Left colon (tissue), 2 donors: ENCODE data around the gene AFAP1. TPM values are rescaled to one million over a fixed set of nuclear protein-coding genes. Genes with fewer than 3 reads are reported as not detected.

ENCODE experiments used
- ATAC-seq: fragments of 200-7000 bp; cut with Tn5 transposase; one replicate; pipeline ENCODE4 v1.9.1; 2020; ENCODE audit warnings: mild to moderate bottlenecking, moderate library complexity
- DNase-seq, 2 donors: peaks; one replicate each; pipeline ENCODE4 v3.0.0-alpha.2; 2020
- intact Hi-C, 2 donors: fragments of 100-400 bp; cut with DNase I in 1 of 2; cut with micrococcal nuclease in 1 of 2; formaldehyde crosslinking; loops; one replicate each; pipeline versions ENCODE4 v1.11.2 to v1.14.0; 2022; cut with DNase I, micrococcal nuclease
- total RNA-seq, 2 donors: library from RNA; stranded (reverse); fragmentation: NEBNext Ultra II Directional; extraction: Animal tissue kit (Norgen Biotek cat#: 25700); gene quantifications; one replicate each; pipeline ENCODE4 v1.2.1, GENCODE V29; 2021
- donor health status: DM: no; HTN: no; CAD: no.
- donor health status: DM: yes; HTN: yes; CAD: no.

The AFAP1 gene
- total RNA-seq, 2 donors from 2014 or later, result 41.2 to 46.2 TPM

GRCh38 chr4:7775396-7775795 is 164.3 kb downstream of the AFAP1 start:
- peak; percentile 24 for ATAC-seq
- peak in 1 of 2 donors; percentile 39 for DNase-seq
- intact Hi-C loops, result no loop called here

- no peak for DNase-seq
- no peak for ATAC-seq
- intact Hi-C loops, result no loop called here
Observed at GRCh38 chr4:7774301-7775294, 165.1 kb downstream of the AFAP1 start.

DNA sequence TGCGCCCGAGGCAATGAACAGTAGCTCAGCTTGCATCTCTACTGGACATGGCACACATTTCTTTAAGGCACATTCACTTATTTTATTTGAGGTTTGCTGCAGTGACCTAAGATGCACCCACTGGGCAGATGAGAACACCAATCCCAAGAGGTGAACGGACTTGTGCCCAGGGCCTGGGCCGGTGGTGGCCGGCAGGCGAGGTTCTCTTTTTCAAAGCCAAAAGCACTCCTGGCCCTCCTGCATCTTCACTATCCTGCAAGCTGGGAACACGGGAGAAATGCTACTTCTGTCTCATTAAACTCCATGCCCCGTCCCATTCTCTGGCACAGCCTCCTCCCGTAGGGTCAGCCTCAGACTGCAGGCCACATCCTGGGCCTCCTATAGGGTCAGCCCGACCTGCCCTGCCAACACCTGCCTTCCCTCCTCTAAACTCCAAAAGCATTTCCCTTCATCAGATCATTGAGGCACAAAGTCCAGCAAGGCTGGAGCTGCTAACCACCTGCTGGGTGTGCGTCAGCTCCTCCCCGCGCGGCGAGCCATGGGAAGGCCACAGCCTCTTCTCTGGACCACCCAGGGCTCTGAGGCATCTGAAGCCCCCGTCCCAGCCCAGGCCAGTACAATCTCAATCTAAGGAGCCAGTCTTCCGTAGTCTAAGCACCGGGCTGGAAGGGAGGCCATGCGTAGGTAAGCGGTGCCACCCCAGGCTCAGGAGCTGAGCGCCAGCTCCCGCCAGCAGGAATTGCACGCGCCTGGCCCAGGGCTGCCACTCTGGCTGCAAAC is 166.1 kb downstream of the AFAP1 start:
- intact Hi-C loops, result no loop called here
- ATAC-seq, result peak; percentile 66
- peak; percentile 76 to 77 for DNase-seq

- intact Hi-C loops, result no loop called here
- ATAC-seq (peak; percentile 68), DNase-seq (peak; percentile 85 to 86)
Observed at GRCh38 chr4:7772711-7773385, 166.8 kb downstream of the AFAP1 start.

- peak; percentile 61 to 76 for DNase-seq
- ATAC-seq, result peak; percentile 67
- intact Hi-C loops, result no loop called here
Observed at GRCh38 chr4:7771541-7772507, 167.8 kb downstream of the AFAP1 start.

GRCh38 chr4:7771056-7771455 is 168.6 kb downstream of the AFAP1 start:
- intact Hi-C loops, result no loop called here
- DNase-seq (no peak), ATAC-seq (no peak)

DNA sequence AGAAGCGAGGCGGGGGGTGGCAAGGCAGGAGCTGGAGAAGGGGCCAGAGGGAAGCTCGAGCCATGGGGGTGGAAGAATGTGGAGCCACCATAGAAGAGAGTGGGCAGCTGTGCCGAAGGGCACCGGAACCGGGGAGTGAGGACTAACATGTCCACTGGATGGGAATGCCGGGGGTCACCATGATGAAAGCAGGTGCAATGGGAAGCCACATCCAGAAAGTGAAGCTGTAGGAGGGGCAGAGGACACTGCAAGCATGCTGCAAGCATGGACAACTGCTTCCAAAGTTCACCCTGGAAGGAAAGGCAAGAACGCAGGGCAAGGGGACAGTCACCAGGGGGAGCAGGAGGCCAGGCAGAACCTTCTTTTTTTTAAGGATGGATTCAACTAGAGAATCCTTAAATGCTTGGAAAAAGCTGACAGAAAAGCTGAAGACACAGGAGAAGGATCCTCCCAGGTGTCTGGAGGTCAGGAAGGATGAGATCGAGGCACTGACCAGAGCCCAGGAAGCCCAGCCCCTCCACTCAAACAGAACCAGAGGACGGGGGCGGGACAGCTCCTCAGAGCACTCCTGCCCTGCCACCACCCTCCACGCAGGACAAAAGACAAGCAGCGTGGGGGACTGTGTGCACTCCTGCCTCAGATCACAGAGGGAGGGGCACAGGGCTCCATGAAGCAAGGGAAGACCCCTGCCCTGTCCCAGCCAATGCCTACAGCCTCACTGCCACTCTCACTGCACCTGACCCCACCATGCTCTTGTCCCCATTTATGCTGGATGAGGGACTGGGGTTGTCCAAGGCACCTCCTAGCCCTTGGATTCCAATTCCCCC is 169.2 kb downstream of the AFAP1 start:
- peak in 1 of 2 donors; percentile 24 for DNase-seq
- intact Hi-C loops, result no loop called here

DNA sequence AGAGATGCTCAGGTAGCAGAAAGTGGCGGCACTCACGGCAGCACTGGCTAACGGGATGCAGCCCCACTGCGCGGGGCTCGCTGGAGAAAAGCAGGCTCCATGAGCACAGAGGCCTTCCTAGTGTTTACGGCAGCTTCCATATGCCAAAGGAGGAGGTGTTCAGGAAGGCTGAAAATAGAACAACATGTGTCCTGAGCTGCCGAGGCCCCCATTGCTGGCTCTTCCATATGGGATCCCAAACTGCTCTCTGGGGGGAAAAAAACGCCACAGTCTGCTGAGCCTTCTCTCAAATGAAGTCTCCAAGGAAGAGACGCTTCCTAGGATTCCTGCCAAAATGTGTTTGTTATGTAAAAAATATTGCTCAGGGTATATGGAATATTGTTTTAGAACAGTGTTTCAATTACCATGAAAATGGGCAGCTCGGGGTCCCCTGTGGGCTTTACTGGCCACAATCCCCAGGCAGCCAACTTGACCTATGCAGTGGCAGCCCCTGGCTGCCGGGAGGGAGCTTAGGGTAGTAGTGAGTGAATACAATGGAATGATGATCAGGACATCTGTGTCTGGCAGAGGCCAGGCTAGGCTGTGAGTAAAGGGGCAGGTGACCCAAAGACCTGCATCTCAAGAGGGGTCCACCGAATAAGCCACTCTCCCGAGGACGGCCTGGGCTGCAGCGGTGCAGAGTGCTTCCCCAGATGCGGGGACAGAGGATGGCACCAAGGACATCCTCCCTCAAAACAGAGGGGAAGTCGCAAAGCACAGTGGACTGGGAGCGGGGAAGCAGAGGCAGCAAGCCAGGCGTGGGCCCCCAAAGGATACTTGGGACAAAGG is 170.1 kb downstream of the AFAP1 start:
- ATAC-seq (no peak), DNase-seq (no peak)
- intact Hi-C loops, result no loop called here

More for the DNA sequence above, 169.2 kb downstream of the AFAP1 start:
- no peak for ATAC-seq

- intact Hi-C loops, result no loop called here
- no peak for ATAC-seq
- no peak for DNase-seq
Observed at GRCh38 chr4:7768736-7769135, 170.9 kb downstream of the AFAP1 start.

- DNase-seq, result no peak
- ATAC-seq, result no peak
- intact Hi-C loops, result no loop called here
Observed at GRCh38 chr4:7767966-7768365, 171.7 kb downstream of the AFAP1 start.

DNA sequence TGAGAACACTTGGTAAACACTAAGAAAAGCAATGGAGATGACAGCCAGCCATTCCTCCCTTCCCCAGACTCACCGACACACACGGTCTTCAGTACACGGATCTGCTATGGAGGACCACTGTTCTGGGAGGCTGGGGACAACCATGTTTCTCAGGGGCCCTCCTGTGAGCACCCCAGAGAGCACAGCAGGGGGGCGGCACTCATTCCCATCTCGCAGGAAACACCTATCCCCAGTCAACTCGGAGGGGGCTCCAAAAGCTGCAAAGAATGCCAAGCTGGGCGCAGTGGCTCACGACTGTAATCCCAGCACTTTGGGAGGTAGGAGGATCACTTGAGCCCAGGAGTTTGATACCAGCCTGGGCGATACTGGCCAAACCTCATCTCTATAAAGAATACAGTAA is 172.1 kb downstream of the AFAP1 start:
- intact Hi-C loops, result no loop called here
- no peak for ATAC-seq
- no peak for DNase-seq

- ATAC-seq (no peak), DNase-seq (no peak)
- intact Hi-C loops, result no loop called here
Observed at GRCh38 chr4:7766661-7767345, 172.9 kb downstream of the AFAP1 start.

DNA sequence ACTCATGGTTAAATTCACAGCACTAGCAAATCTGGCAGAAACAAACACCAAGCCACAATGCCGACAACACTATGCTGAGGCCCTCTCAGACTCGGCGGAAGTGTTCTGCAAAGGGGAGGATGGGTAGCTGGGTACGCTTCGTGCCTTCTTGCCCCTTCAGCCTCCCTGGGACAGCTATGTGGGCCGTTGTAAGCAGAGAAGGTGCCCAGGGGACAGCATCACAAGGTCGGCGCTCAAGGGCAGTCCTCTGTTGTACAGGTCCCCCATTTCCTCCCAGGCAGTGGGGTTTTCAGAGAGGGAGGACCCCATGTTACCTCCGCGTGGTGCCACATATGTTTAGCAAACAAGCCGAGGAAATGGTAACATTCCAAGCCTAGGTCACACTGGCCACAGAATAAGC is 173.6 kb downstream of the AFAP1 start:
- DNase-seq (no peak), ATAC-seq (no peak)
- intact Hi-C loops, result no loop called here

DNA sequence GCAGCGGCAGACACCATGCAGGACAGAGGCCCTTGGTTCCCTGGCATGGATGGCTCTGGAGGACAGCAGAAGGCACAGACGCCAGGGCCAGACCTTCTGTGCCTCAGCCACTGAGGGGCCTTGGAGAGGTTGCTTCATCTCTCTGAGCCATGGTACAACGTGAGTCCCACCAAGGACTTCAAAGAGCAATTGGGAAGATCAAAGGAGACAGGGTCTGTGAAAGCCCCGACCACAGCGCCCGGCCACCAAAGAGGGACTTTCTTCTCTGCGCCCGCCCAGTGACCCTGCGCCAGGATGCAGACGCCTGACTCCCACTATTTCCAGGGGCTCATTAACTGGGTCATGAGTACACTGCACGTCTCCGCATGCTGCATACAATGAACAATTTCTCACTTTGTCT is 174.0 kb downstream of the AFAP1 start:
- ATAC-seq (no peak), DNase-seq (no peak)
- intact Hi-C loops, result no loop called here

DNA sequence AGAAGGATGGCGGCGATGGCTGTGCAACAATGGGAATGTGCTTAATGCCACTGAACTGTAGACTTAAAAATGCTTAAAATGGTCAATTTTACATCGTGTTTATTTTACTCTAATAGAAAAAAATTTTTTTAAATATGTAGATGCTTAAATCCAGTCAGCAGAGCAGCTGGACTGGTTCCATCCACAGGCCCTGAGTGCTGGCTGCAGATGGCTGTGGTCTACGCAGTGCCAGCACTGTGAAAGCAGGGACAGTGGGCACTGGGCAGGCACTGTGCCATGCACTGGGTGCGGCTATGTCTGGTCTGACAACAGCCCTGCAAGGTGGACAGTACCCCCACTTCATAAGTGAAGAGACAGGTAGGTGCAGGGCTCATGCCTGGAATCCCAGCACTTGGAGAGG is 175.2 kb downstream of the AFAP1 start:
- ATAC-seq, result no peak
- DNase-seq, result no peak
- intact Hi-C loops, result loop anchor here in 1 of 2 donors (5.0 kb wide), 1 partner anchor 38 kb away; no protein-coding TSS in a partner anchor

DNA sequence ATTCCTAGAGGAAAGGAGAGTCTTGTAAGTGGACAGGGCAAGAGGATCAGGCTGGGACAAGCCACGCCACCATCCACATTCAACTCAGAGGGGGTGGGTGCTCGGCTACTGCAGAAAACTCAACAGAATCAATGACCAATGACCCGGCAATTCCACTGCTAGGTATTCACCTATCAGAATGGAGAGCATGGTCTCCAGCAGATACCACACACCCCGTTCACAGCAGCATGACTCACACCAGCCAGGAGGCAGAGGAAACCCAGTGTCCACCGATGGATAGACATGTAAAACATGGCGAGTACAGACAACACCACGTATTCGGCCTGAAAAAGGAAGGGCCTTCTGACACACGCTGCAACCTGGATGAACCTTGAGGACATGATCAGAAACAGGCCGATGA is 175.9 kb downstream of the AFAP1 start:
- intact Hi-C loops, result loop anchor here in 1 of 2 donors (5.0 kb wide), 1 partner anchor 39 kb away; no protein-coding TSS in a partner anchor
- ATAC-seq, result no peak

More for the DNA sequence above, 175.9 kb downstream of the AFAP1 start:
- no peak for DNase-seq
